OCI-LY3 (cell line): ENCODE measurements around the gene HACD4.

Experiments
- CTCF ChIP-seq: fragments of 200-600, 300-600 bp; sonication (generic); IDR thresholded peaks from 2 replicates; pipeline ENCODE4 v1.5.1; 2014; ENCODE audit warnings: antibody characterized with exemption, low read length, low read depth
- EZH2phosphoT487 ChIP-seq: fragments of 200-600 bp; shearing (Covaris generic); IDR thresholded peaks from 2 replicates; pipeline ENCODE4 v1.6.1; 2018; ENCODE audit warnings: antibody characterized with exemption, mixed run types, low read depth

DNA sequence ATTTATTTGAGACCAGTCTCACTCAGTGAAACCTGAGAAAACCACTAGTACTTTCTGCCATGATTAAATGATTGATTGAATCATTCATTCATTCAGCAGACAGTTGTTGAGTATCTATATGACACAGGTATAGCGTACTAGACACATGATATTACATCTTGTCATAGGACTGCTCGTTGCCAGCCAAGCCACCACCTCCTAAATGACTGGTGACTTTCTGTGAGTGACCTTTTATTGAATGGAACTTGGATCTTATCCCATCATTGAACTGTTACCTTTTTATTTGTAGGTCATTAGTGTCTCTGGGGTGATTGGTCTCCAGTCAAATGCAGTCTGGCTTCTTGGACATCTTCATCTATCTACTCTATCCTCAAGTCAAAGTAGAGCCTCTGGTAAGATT, 80.7 kb downstream of the HACD4 start:
- TF ChIP-seq CTCF = no peak
- no peak for TF ChIP-seq EZH2phosphoT487
